Mammary epithelial cell (primary cell): ENCODE data around the gene TIMP1.

Experiments used
- CTCF ChIP-seq, 2 donors: IDR thresholded peaks in 1 of 2; conservative IDR thresholded peaks in 1 of 2; 2 replicates each; pipeline ENCODE4 v1.5.1; 2011 to 2012; ENCODE audit warnings: inconsistent platforms in 2 of 2, low read length in 2 of 2, mild to moderate bottlenecking in 2 of 2, control low read depth in 1 of 2, low read depth in 1 of 2; ENCODE audit not compliant: insufficient read depth in 1 of 2; ENCODE audit errors: extremely low read depth in 1 of 2
- EZH2 ChIP-seq: IDR thresholded peaks from 2 replicates; pipeline ENCODE4 v1.6.1; 2012; ENCODE audit warnings: low read length, inconsistent platforms, borderline replicate concordance

DNA sequence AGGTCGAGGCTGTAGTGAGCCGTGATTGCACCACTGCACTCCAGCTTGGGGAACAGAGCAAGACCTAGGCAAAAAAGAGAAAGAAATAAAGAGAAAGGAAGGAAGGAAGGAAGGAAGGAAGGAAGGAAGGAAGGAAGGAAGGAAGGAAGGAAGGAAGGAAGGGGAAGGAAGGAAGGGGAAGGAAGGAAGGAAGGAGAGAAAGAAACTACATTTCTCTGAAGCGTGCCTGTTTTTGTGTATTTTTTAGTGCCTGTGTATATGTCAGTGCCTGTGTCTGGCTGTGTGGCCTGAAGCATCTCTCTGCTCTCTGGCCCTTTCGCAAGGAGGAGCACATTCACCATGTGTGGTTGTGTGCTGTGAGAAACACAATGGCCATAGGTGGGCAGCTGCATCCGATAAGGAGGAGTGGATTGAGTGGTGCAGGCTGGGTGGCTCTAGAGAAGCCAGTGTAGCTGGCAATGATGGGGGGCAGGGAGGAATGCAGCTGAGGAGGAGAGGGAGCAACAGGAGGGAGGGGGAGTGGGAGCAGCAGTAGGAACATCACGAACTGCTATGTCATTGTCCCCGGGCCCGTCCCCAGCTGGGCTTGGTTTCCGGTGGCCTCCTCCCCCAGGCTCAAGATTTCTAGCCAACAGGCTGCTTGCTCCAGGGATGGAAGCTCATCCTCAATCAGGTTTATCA, 26.0 kb downstream of the TIMP1 start:
- TF ChIP-seq CTCF (conservative IDR thresholded peaks at IDR 0.05 in 1 of 2, IDR thresholded peaks at IDR 0.05 in 1 of 2; ENCODE audit: extremely low read depth in 1 of 2, insufficient read depth in 1 of 2, low read depth in 1 of 2, low read length in 2 of 2) (no peak), EZH2 (no peak)
